ENCODE data around the gene CEP112. TPM values are rescaled to one million over a fixed set of nuclear protein-coding genes. Genes with fewer than 3 reads are reported as not detected.

The CEP112 gene
- total and polyA plus RNA-seq, 10 of the 15 experiments (the other 5 are each of a cell fraction or from before 2014, with no cell fraction given): 0.11 to 3.8 (median 0.32) TPM; not detected in 1

DNA sequence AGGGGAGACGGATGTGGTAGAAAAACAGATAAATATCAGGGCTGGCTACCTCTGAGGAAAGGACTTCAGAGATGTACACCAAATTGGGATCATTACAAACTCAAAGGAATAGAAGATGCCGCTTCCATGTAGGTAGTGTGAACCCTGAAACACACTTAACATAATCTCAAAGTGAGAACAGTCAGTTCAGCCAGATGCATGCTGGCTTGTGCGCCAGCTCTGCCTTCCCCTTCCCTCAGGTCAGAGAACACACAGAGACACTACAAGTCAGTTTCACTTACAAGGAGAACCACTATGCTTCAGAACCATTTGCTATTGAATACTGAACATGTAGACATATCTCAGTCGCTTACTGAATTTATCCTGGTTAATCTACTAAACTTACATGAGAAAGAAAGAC, 454.5 kb downstream of the CEP112 start:
- DNase-seq (ENCODE audit: low read depth, low spot score) (no peak), ATAC-seq (no peak), FAIRE-seq (no peak)
- Histone ChIP-seq H3K4me2 (ENCODE audit: control insufficient read depth, insufficient read depth) (no peak overlapping the region), H2AFZ (ENCODE audit: control insufficient read depth, low read depth, low read length) (no peak overlapping the region), H3K27ac (ENCODE audit: control insufficient read depth, insufficient read depth) (no peak overlapping the region), H3K27me3 (replicated peaks in 1 of 2; ENCODE audit: control insufficient read depth in 2 of 2, insufficient read depth in 2 of 2, low read length in 1 of 2) (no peaks in the 10 kb centered on the region), H3K4me1 (ENCODE audit: control insufficient read depth, insufficient read depth, low read length) (no peaks in the 10 kb centered on the region), H3K36me3 (ENCODE audit: control insufficient read depth in 2 of 2, insufficient read depth in 2 of 2, low read length in 1 of 2) (no peaks in the 10 kb centered on the region), H4K20me1 (ENCODE audit: control insufficient read depth, insufficient read depth) (no peaks in the 10 kb centered on the region), H3K9ac (ENCODE audit: control insufficient read depth, insufficient read depth, low read length) (no peak overlapping the region), H3K79me2 (ENCODE audit: control insufficient read depth, insufficient read depth, low read length) (no peaks in the 10 kb centered on the region), H3K4me3 (no peak overlapping the region), H3K9me3 (replicated peaks; ENCODE audit: control insufficient read depth, insufficient read depth, low read length) (no peaks in the 10 kb centered on the region)
- no TSS peak for BruUV-seq (replicated peaks)
- ChIA-PET CTCF (no interaction called here), RAD21 (ENCODE audit: unreplicated experiment) (no interaction called here), POLR2A (no interaction called here), SMC1A (ENCODE audit: uncharacterized antibody, unreplicated experiment) (no interaction called here)
- WGBS (ENCODE audit: insufficient coverage, insufficient replicate concordance, low lambda C conversion rate, missing lambda C conversion rate): 51% methylated on average over 4 of the region's 4 CpGs
- TF ChIP-seq CBX3 (IDR thresholded peaks at IDR 0.05; ENCODE audit: borderline replicate concordance, low read depth) (no peak), TCF12 (IDR thresholded peaks at IDR 0.05; ENCODE audit: low read depth, low read length) (no peak), WRNIP1 (IDR thresholded peaks at IDR 0.05; ENCODE audit: borderline replicate concordance, low read depth, low read length) (no peak), CREB1 (IDR thresholded peaks at IDR 0.05; ENCODE audit: low read depth) (no peak), SREBF2 (IDR thresholded peaks at IDR 0.05; ENCODE audit: low read length) (no peak), SUPT20H (IDR thresholded peaks at IDR 0.05; ENCODE audit: borderline replicate concordance, control insufficient read depth, low read depth, low read length) (no peak), CHD2 (IDR thresholded peaks at IDR 0.05; ENCODE audit: borderline replicate concordance, low read depth, low read length) (no peak), ZNF207 (IDR thresholded peaks at IDR 0.05; ENCODE audit: borderline replicate concordance) (no peak), CHD4 (IDR thresholded peaks at IDR 0.05) (no peak), SMARCA5 (IDR thresholded peaks at IDR 0.05) (no peak), SMC3 (IDR thresholded peaks at IDR 0.05; ENCODE audit: borderline replicate concordance, low read length) (no peak)
- intact Hi-C loops (cut with micrococcal nuclease; ENCODE audit: unreplicated experiment) (no loop called here), in situ Hi-C loops (cut with MboI) (no loop called here)

GRCh38 chr17:65733314-65733713, 458.6 kb downstream of the CEP112 start:
- H4K20me1 ChIP-seq (ENCODE audit: control insufficient read depth, insufficient read depth): no peaks in the 10 kb centered on the region
- H2AFZ ChIP-seq (ENCODE audit: control insufficient read depth, low read depth, low read length): no peak overlapping the region
- H3K27ac ChIP-seq (ENCODE audit: control insufficient read depth, insufficient read depth): no peak overlapping the region
- intact Hi-C loops (cut with micrococcal nuclease; ENCODE audit: unreplicated experiment): no loop called here
- no peaks in the 10 kb centered on the region for H3K36me3 ChIP-seq (ENCODE audit: control insufficient read depth in 2 of 2, insufficient read depth in 2 of 2, low read length in 1 of 2)
- FAIRE-seq (no peak), ATAC-seq (no peak), DNase-seq (ENCODE audit: low read depth, low spot score) (no peak)
- no peaks in the 10 kb centered on the region for H3K9me3 ChIP-seq (replicated peaks; ENCODE audit: control insufficient read depth, insufficient read depth, low read length)
- RAD21 ChIA-PET (ENCODE audit: unreplicated experiment): no interaction called here
- no peak overlapping the region for H3K4me2 ChIP-seq (ENCODE audit: control insufficient read depth, insufficient read depth)
- no peak overlapping the region for H3K9ac ChIP-seq (ENCODE audit: control insufficient read depth, insufficient read depth, low read length)
- BruUV-seq (replicated peaks): no TSS peak
- no peaks in the 10 kb centered on the region for H3K79me2 ChIP-seq (ENCODE audit: control insufficient read depth, insufficient read depth, low read length)
- CTCF ChIA-PET: no interaction called here
- H3K4me3 ChIP-seq: no peak overlapping the region
- H3K27me3 ChIP-seq (replicated peaks in 1 of 2; ENCODE audit: control insufficient read depth in 2 of 2, insufficient read depth in 2 of 2, low read length in 1 of 2): no peaks in the 10 kb centered on the region
- WGBS (ENCODE audit: insufficient coverage, insufficient replicate concordance, low lambda C conversion rate, missing lambda C conversion rate): 38% methylated on average over 3 of the region's 3 CpGs
- H3K4me1 ChIP-seq (ENCODE audit: control insufficient read depth, insufficient read depth, low read length): no peaks in the 10 kb centered on the region
- SMC1A ChIA-PET (ENCODE audit: uncharacterized antibody, unreplicated experiment): interaction anchor here (3.9 kb wide), 1 partner anchor 10 kb away, joined by 14 read pairs; no protein-coding TSS in a partner anchor
- in situ Hi-C loops (cut with MboI): no loop called here
- POLR2A ChIA-PET: no interaction called here
- TF ChIP-seq WRNIP1 (IDR thresholded peaks at IDR 0.05; ENCODE audit: borderline replicate concordance, low read depth, low read length): no peak
- TF ChIP-seq ZSCAN29 (IDR thresholded peaks at IDR 0.05): no peak
- TF ChIP-seq SUPT20H (IDR thresholded peaks at IDR 0.05; ENCODE audit: borderline replicate concordance, control insufficient read depth, low read depth, low read length): no peak
- no peak for TF ChIP-seq PML (IDR thresholded peaks at IDR 0.05; ENCODE audit: low read length)
- no peak for TF ChIP-seq DPF2 (IDR thresholded peaks at IDR 0.05)
- TF ChIP-seq POU2F2 (IDR thresholded peaks at IDR 0.05; ENCODE audit: borderline replicate concordance, low read depth, low read length): no peak
- TF ChIP-seq, protein P1, sequence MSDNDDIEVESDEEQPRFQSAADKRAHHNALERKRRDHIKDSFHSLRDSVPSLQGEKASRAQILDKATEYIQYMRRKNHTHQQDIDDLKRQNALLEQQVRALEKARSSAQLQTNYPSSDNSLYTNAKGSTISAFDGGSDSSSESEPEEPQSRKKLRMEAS (IDR thresholded peaks at IDR 0.05; ENCODE audit: low read depth, low read length): no peak
- TF ChIP-seq, protein P2, sequence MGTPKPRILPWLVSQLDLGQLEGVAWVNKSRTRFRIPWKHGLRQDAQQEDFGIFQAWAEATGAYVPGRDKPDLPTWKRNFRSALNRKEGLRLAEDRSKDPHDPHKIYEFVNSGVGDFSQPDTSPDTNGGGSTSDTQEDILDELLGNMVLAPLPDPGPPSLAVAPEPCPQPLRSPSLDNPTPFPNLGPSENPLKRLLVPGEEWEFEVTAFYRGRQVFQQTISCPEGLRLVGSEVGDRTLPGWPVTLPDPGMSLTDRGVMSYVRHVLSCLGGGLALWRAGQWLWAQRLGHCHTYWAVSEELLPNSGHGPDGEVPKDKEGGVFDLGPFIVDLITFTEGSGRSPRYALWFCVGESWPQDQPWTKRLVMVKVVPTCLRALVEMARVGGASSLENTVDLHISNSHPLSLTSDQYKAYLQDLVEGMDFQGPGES (IDR thresholded peaks at IDR 0.05): no peak
- TF ChIP-seq CREM (IDR thresholded peaks at IDR 0.05; ENCODE audit: low read depth): no peak
- no peak for TF ChIP-seq RAD21 (IDR thresholded peaks at IDR 0.05; ENCODE audit: insufficient read depth, low read depth, low read length)

Data from GM12878 (cell line).